Stimulated activated naive B cell treated with anti-CD40 and anti-IgM and Interleukin-4, amounts not matched to agents 10 μg/mL and 1 μg/mL and 100 μg/mL, for 72 hours (primary cell): ENCODE measurements around the gene UNC5CL.

Experiments
- ATAC-seq, 2 donors: fragments of 150-1000 bp; cut with Tn5 transposase; replicated peaks; 2 replicates each; pipeline ENCODE4 v1.10.0; 2021; ENCODE audit warnings: moderate library complexity in 1 of 2
- DNase-seq: peaks from one replicate; pipeline ENCODE4 v3.0.0; 2021
- H3K27ac Mint-ChIP-seq: one replicate; pipeline ENCODE4 v1.8.0; 2022; ENCODE audit warnings: mild to moderate bottlenecking, mixed read lengths
- H3K27me3 Mint-ChIP-seq, 2 donors: one replicate each; pipeline ENCODE4 v1.8.0; 2022; ENCODE audit warnings: mixed read lengths in 2 of 2
- H3K36me3 Mint-ChIP-seq, 2 donors: one replicate each; pipeline ENCODE4 v1.8.0; 2022; ENCODE audit warnings: mixed read lengths in 2 of 2, mild to moderate bottlenecking in 1 of 2
- H3K4me1 Mint-ChIP-seq, 2 donors: one replicate each; pipeline ENCODE4 v1.8.0; 2022; ENCODE audit warnings: mixed read lengths in 2 of 2, mild to moderate bottlenecking in 1 of 2
- H3K4me3 Mint-ChIP-seq, 2 donors: one replicate each; pipeline ENCODE4 v1.8.0; 2022; ENCODE audit warnings: mild to moderate bottlenecking in 2 of 2, mixed read lengths in 2 of 2, moderate library complexity in 1 of 2
- H3K9me3 Mint-ChIP-seq, 2 donors: one replicate each; pipeline ENCODE4 v1.8.0; 2022; ENCODE audit warnings: mixed read lengths in 2 of 2, mild to moderate bottlenecking in 1 of 2

The UNC5CL gene

GRCh38 chr6:41038205-41038604 lies 816 bp downstream of the UNC5CL start:
- ATAC-seq (no peak), DNase-seq (no peak)
- peaks cover 0 to 15% of the 10 kb centered on the region in 2 donors for H3K36me3 Mint-ChIP-seq
- H3K4me3 Mint-ChIP-seq, result no peak overlapping the region
- no peak overlapping the region for H3K27ac Mint-ChIP-seq
- no peaks in the 10 kb centered on the region for H3K9me3 Mint-ChIP-seq
- H3K27me3 Mint-ChIP-seq, result no peaks in the 10 kb centered on the region
- H3K4me1 Mint-ChIP-seq, result peaks cover 4 to 8% of the 10 kb centered on the region in 2 donors

- Mint-ChIP-seq H3K27me3 (no peaks in the 10 kb centered on the region), H3K9me3 (no peaks in the 10 kb centered on the region), H3K36me3 (peaks cover 0 to 15% of the 10 kb centered on the region in 2 donors), H3K4me3 (no peak overlapping the region), H3K27ac (no peak overlapping the region), H3K4me1 (peaks cover 4 to 8% of the 10 kb centered on the region in 2 donors)
- DNase-seq (no peak), ATAC-seq (no peak)
These were observed 1.7 kb downstream of the UNC5CL start for GRCh38 chr6:41037107-41037900.

- Mint-ChIP-seq H3K4me3 (no peak overlapping the region), H3K4me1 (peaks cover 4 to 8% of the 10 kb centered on the region in 2 donors), H3K27me3 (no peaks in the 10 kb centered on the region), H3K27ac (no peak overlapping the region), H3K9me3 (no peaks in the 10 kb centered on the region), H3K36me3 (peaks cover 0 to 11% of the 10 kb centered on the region in 2 donors)
- DNase-seq, result no peak
- ATAC-seq, result no peak
These were observed 2.4 kb downstream of the UNC5CL start for GRCh38 chr6:41036601-41037000.

GRCh38 chr6:41036186-41036585 lies 2.8 kb downstream of the UNC5CL start:
- no peak for ATAC-seq
- H3K4me3 Mint-ChIP-seq, result no peak overlapping the region
- no peaks in the 10 kb centered on the region for H3K9me3 Mint-ChIP-seq
- no peaks in the 10 kb centered on the region for H3K27me3 Mint-ChIP-seq
- H3K36me3 Mint-ChIP-seq, result peaks cover 0 to 11% of the 10 kb centered on the region in 2 donors
- peaks cover 5 to 10% of the 10 kb centered on the region in 2 donors for H3K4me1 Mint-ChIP-seq
- DNase-seq, result no peak
- H3K27ac Mint-ChIP-seq, result no peak overlapping the region

GRCh38 chr6:41033776-41034175 lies 5.2 kb downstream of the UNC5CL start:
- Mint-ChIP-seq H3K27me3 (no peaks in the 10 kb centered on the region), H3K9me3 (no peaks in the 10 kb centered on the region), H3K36me3 (peaks cover 0 to 7% of the 10 kb centered on the region in 2 donors), H3K27ac (no peak overlapping the region), H3K4me3 (no peak overlapping the region), H3K4me1 (peaks cover 8 to 12% of the 10 kb centered on the region in 2 donors)
- ATAC-seq (no peak), DNase-seq (no peak)

- Mint-ChIP-seq H3K4me3 (no peak overlapping the region), H3K36me3 (peaks cover 0 to 7% of the 10 kb centered on the region in 2 donors), H3K27me3 (no peaks in the 10 kb centered on the region), H3K9me3 (no peaks in the 10 kb centered on the region), H3K27ac (no peak overlapping the region), H3K4me1 (peaks cover 10 to 21% of the 10 kb centered on the region in 2 donors)
- no peak for DNase-seq
- no peak for ATAC-seq
These were observed 6.2 kb downstream of the UNC5CL start for GRCh38 chr6:41032830-41033229.

GRCh38 chr6:41028561-41029412 lies 10.2 kb downstream of the UNC5CL start:
- ATAC-seq (peak; percentile 8 to 52), DNase-seq (no peak)
- Mint-ChIP-seq H3K4me1 (peaks cover 20 to 30% of the 10 kb centered on the region in 2 donors), H3K27me3 (no peaks in the 10 kb centered on the region), H3K36me3 (peaks cover 0 to 3% of the 10 kb centered on the region in 2 donors), H3K4me3 (peak overlapping the region; percentile 84 to 91), H3K9me3 (no peaks in the 10 kb centered on the region), H3K27ac (peak overlapping the region; percentile 52)

GRCh38 chr6:41027799-41028560 lies 11.0 kb downstream of the UNC5CL start:
- H3K36me3 Mint-ChIP-seq, result no peaks in the 10 kb centered on the region
- H3K27me3 Mint-ChIP-seq, result no peaks in the 10 kb centered on the region
- H3K9me3 Mint-ChIP-seq, result no peaks in the 10 kb centered on the region
- peak overlapping the region; percentile 88 for H3K27ac Mint-ChIP-seq
- H3K4me1 Mint-ChIP-seq, result peaks cover 20 to 30% of the 10 kb centered on the region in 2 donors
- peak; percentile 74 for DNase-seq
- H3K4me3 Mint-ChIP-seq, result peak overlapping the region; percentile 84 to 91
- peak; percentile 88 to 89 for ATAC-seq

GRCh38 chr6:41027241-41027640 lies 11.8 kb downstream of the UNC5CL start:
- DNase-seq, result no peak
- Mint-ChIP-seq H3K27ac (peak overlapping the region; percentile 88), H3K27me3 (no peaks in the 10 kb centered on the region), H3K36me3 (no peaks in the 10 kb centered on the region), H3K4me1 (peaks cover 20 to 30% of the 10 kb centered on the region in 2 donors), H3K4me3 (peak overlapping the region; percentile 84 to 91), H3K9me3 (no peaks in the 10 kb centered on the region)
- no peak for ATAC-seq

GRCh38 chr6:41025966-41026530 lies 13.0 kb downstream of the UNC5CL start:
- H3K27ac Mint-ChIP-seq, result no peak overlapping the region
- ATAC-seq, result no peak

GRCh38 chr6:41023114-41023513 lies 15.9 kb downstream of the UNC5CL start:
- peaks cover 3% of the 10 kb centered on the region in 2 donors for H3K36me3 Mint-ChIP-seq

More at GRCh38 chr6:41025966-41026530, 13.0 kb downstream of the UNC5CL start:
- no peak overlapping the region for H3K4me3 Mint-ChIP-seq
- DNase-seq, result no peak
- H3K4me1 Mint-ChIP-seq, result peaks cover 19 to 27% of the 10 kb centered on the region in 2 donors
- no peaks in the 10 kb centered on the region for H3K9me3 Mint-ChIP-seq
- no peaks in the 10 kb centered on the region for H3K36me3 Mint-ChIP-seq
- H3K27me3 Mint-ChIP-seq, result no peaks in the 10 kb centered on the region

GRCh38 chr6:41022294-41022693 lies 16.7 kb downstream of the UNC5CL start:
- Mint-ChIP-seq H3K27ac (no peak overlapping the region), H3K4me1 (peaks cover 4 to 5% of the 10 kb centered on the region in 2 donors), H3K4me3 (no peak overlapping the region), H3K36me3 (peaks cover 3 to 4% of the 10 kb centered on the region in 2 donors), H3K27me3 (peaks cover 0 to 4% of the 10 kb centered on the region in 2 donors), H3K9me3 (peaks cover 0 to 5% of the 10 kb centered on the region in 2 donors)
- ATAC-seq (no peak), DNase-seq (no peak)

More at GRCh38 chr6:41023114-41023513, 15.9 kb downstream of the UNC5CL start:
- Mint-ChIP-seq H3K4me1 (peaks cover 12% of the 10 kb centered on the region in 2 donors), H3K4me3 (no peak overlapping the region), H3K27ac (no peak overlapping the region), H3K27me3 (peaks cover 0 to 3% of the 10 kb centered on the region in 2 donors), H3K9me3 (peaks cover 0 to 5% of the 10 kb centered on the region in 2 donors)
- DNase-seq, result no peak
- no peak for ATAC-seq

- Mint-ChIP-seq H3K27me3 (peaks cover 0 to 4% of the 10 kb centered on the region in 2 donors), H3K27ac (no peak overlapping the region), H3K4me3 (no peak overlapping the region), H3K9me3 (peaks cover 0 to 5% of the 10 kb centered on the region in 2 donors), H3K4me1 (peaks cover 0 to 2% of the 10 kb centered on the region in 2 donors), H3K36me3 (peaks cover 3 to 4% of the 10 kb centered on the region in 2 donors)
- DNase-seq (no peak), ATAC-seq (no peak)
These were observed 17.2 kb downstream of the UNC5CL start for GRCh38 chr6:41021832-41022231.
